Measurements from ENCODE around the gene HMGA1.

Gene HMGA1

GRCh38 chr6:34276881-34277762, 40.4 kb downstream of the HMGA1 start:
- Histone ChIP-seq H3K4me1 (ENCODE audit: insufficient read depth, low read length) (no peaks in the 10 kb centered on the region; the same call in 1 of the 2 replicates), H3K9me3 (ENCODE audit: control insufficient read depth, insufficient read depth, low read length) (no peaks in the 10 kb centered on the region), H3K9ac (ENCODE audit: low read depth, low read length) (no peak overlapping the region), H3K36me3 (ENCODE audit: insufficient read depth, low read length) (no peaks in the 10 kb centered on the region; the same call in 1 of the 2 replicates)

GRCh38 chr6:34277763-34278112, 41.1 kb downstream of the HMGA1 start:
- Histone ChIP-seq H3K36me3 (ENCODE audit: insufficient read depth, low read length) (no peaks in the 10 kb centered on the region; the same call in 1 of the 2 replicates), H3K9me3 (ENCODE audit: control insufficient read depth, insufficient read depth, low read length) (no peaks in the 10 kb centered on the region), H3K9ac (ENCODE audit: low read depth, low read length) (no peak overlapping the region), H3K4me1 (ENCODE audit: insufficient read depth, low read length) (no peaks in the 10 kb centered on the region)

DNA sequence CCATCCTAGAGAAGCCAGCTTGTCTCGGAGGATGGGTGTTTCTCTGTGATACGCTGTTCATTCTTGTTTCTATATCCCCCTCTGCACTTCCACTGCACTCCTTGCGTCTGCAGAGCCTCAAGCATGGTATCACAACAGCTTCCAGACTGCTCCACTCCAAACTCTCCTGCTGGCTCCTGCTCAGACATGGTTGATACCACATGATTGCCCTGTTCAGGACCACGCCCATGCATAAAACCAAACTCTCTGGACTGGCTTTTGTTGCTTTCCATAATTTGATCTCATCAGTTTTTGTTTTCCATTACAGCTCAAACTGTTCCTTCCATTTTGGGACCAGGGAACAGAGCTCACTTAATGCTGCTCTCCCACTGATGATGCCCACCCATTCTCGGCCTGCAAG, 42.2 kb downstream of the HMGA1 start:
- Histone ChIP-seq H3K9ac (ENCODE audit: low read depth, low read length) (no peak overlapping the region), H3K36me3 (ENCODE audit: insufficient read depth, low read length) (no peaks in the 10 kb centered on the region; the same call in 1 of the 2 replicates), H3K4me1 (ENCODE audit: insufficient read depth, low read length) (no peaks in the 10 kb centered on the region), H3K9me3 (ENCODE audit: control insufficient read depth, insufficient read depth, low read length) (no peaks in the 10 kb centered on the region)

GRCh38 chr6:34280216-34280615, 43.5 kb downstream of the HMGA1 start:
- no peak overlapping the region for H3K9ac ChIP-seq (ENCODE audit: low read depth, low read length)
- H3K9me3 ChIP-seq (ENCODE audit: control insufficient read depth, insufficient read depth, low read length): no peaks in the 10 kb centered on the region
- no peaks in the 10 kb centered on the region for H3K4me1 ChIP-seq (ENCODE audit: insufficient read depth, low read length)
- no peaks in the 10 kb centered on the region; the same call in none of the 2 replicates for H3K36me3 ChIP-seq (ENCODE audit: insufficient read depth, low read length)

DNA sequence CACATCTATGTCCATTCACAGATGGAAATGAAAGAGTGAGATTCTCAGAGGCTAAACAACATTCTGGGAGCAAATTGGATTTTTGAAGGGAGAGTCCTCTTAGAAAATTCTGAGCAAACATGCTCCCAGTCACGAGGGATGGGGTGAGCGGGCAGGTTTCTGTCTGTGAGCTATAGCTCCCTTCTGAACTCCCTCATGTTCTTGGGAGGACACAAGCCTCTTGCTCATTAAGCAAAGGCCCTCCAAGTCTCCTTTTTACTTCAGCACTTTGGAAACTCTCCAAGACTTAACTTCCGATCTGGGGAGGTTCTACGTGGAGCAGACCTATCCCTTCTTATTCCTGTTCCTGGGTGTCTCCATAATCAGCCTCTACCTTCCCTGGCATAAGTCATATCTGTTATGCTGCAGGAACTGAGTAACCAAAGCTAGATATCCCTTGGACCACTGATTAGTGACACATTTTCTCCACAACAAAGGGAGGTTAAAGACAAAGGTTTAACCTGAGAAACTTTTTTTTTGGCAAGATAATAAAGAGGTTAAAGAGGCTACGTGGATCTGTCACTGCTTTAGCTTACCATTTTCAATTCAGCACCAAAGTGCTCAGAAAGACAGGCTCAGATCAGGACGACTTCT, 45.1 kb downstream of the HMGA1 start:
- Histone ChIP-seq H3K36me3 (ENCODE audit: insufficient read depth, low read length) (no peaks in the 10 kb centered on the region; the same call in none of the 2 replicates), H3K9me3 (ENCODE audit: control insufficient read depth, insufficient read depth, low read length) (no peaks in the 10 kb centered on the region), H3K4me1 (ENCODE audit: insufficient read depth, low read length) (no peaks in the 10 kb centered on the region), H3K9ac (ENCODE audit: low read depth, low read length) (no peak overlapping the region)

- H3K9me3 ChIP-seq (ENCODE audit: control insufficient read depth, insufficient read depth, low read length): no peaks in the 10 kb centered on the region
- no peaks in the 10 kb centered on the region for H3K4me1 ChIP-seq (ENCODE audit: insufficient read depth, low read length)
- no peak overlapping the region for H3K9ac ChIP-seq (ENCODE audit: low read depth, low read length)
- H3K36me3 ChIP-seq (ENCODE audit: insufficient read depth, low read length): no peaks in the 10 kb centered on the region; the same call in 1 of the 2 replicates
These were observed 48.1 kb downstream of the HMGA1 start for GRCh38 chr6:34284563-34285447.

DNA sequence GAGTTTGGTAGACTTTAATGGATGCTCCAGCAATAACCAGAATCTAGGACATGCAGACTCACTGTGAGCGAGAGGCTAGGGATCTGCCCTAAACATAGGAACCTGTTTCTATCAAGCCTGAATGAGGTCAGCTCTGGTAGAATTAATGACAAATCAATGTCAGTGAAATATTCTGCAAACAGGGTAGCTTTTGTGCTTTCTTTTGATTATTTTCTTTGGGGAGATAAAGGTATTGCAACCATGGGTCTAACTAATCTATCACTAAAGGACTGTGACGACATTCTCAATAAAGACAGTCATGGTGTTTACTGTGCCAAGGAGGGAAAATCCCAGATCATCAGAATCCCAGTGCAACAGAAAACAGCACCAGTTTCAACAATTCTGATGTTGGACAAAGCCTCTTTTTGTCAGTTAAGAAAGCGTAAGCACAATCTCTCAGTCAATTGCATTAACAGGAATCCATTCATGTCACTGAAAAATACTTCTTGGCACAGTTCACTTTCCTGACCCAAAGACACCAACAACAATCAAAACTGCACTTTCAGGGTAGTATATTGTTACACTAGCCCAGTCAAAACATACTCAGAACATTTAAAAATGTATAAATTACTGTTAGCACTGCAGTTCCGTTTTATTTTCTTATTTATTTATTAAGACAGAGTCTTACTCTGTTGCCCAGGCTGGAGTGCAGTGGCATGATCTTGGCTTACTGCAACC, 48.9 kb downstream of the HMGA1 start:
- H3K36me3 ChIP-seq (ENCODE audit: insufficient read depth, low read length): no peaks in the 10 kb centered on the region; the same call in 1 of the 2 replicates
- H3K9ac ChIP-seq (ENCODE audit: low read depth, low read length): no peak overlapping the region
- H3K4me1 ChIP-seq (ENCODE audit: insufficient read depth, low read length): no peaks in the 10 kb centered on the region
- H3K9me3 ChIP-seq (ENCODE audit: control insufficient read depth, insufficient read depth, low read length): no peaks in the 10 kb centered on the region

DNA sequence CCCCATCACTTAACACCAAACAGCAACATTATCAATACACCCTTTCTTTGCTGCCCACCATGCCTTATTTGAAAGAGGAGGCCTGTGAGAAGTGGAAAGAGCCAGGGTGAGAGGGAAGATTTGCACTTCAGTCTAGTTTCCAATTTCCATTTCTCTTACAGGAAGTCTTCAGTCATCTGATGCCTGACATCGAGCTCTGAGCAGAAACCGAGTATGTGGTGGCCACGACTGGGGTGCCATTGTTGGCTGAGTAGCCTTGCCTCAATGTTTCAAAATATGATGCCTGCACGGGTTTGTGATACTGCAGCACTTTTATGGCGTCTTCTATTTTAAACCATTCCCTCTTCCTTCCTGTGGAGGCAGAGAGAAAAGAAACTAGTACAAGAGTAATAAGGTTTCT, 51.9 kb downstream of the HMGA1 start:
- Histone ChIP-seq H3K9me3 (ENCODE audit: control insufficient read depth, insufficient read depth, low read length) (no peaks in the 10 kb centered on the region), H3K9ac (ENCODE audit: low read depth, low read length) (no peak overlapping the region), H3K4me1 (ENCODE audit: insufficient read depth, low read length) (no peaks in the 10 kb centered on the region), H3K36me3 (ENCODE audit: insufficient read depth, low read length) (peaks cover 7% of the 10 kb centered on the region; the same call in 1 of the 2 replicates)

- no peaks in the 10 kb centered on the region for H3K9me3 ChIP-seq (ENCODE audit: control insufficient read depth, insufficient read depth, low read length)
- H3K9ac ChIP-seq (ENCODE audit: low read depth, low read length): no peak overlapping the region
- H3K4me1 ChIP-seq (ENCODE audit: insufficient read depth, low read length): no peaks in the 10 kb centered on the region
- peaks cover 7% of the 10 kb centered on the region; the same call in 1 of the 2 replicates for H3K36me3 ChIP-seq (ENCODE audit: insufficient read depth, low read length)
These were observed 52.5 kb downstream of the HMGA1 start for GRCh38 chr6:34289137-34289536.

GRCh38 chr6:34292954-34293353, 56.3 kb downstream of the HMGA1 start:
- peaks cover 7% of the 10 kb centered on the region; the same call in 1 of the 2 replicates for H3K36me3 ChIP-seq (ENCODE audit: insufficient read depth, low read length)
- no peaks in the 10 kb centered on the region for H3K9me3 ChIP-seq (ENCODE audit: control insufficient read depth, insufficient read depth, low read length)
- no peak overlapping the region for H3K9ac ChIP-seq (ENCODE audit: low read depth, low read length)
- no peaks in the 10 kb centered on the region for H3K4me1 ChIP-seq (ENCODE audit: insufficient read depth, low read length)

DNA sequence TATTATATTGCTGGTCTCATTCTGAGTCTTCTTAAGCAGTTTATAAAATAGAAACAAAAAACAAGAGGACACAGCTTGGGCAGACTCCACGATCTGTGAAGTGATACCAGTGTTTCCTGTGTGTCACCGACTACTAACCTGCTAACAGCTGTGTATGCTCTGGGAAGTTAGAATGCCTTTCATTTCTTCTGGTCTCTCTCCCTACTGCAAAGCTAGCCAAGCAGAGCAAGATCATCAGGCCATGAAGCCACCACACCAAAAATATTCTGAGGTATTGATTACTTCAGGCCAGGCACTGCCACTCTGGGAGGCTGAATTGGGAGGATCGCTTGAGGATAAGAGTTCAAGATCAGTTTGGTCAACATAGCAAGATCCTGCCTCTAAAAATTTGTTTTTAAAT, 59.0 kb downstream of the HMGA1 start:
- no peaks in the 10 kb centered on the region for H3K9me3 ChIP-seq (ENCODE audit: control insufficient read depth, insufficient read depth, low read length)
- peaks cover 7% of the 10 kb centered on the region; the same call in 1 of the 2 replicates for H3K36me3 ChIP-seq (ENCODE audit: insufficient read depth, low read length)
- no peak overlapping the region for H3K9ac ChIP-seq (ENCODE audit: low read depth, low read length)
- H3K4me1 ChIP-seq (ENCODE audit: insufficient read depth, low read length): no peaks in the 10 kb centered on the region
